GM21360 (cell line): Measurements from ENCODE around the gene CST11.
"Not testable (repeated sequence)": the region's sequence is repeated elsewhere in the genome, so short reads cannot be mapped to it uniquely, and the experiment has no call there.

Experiments
- ATAC-seq: cut with Tn5 transposase; IDR thresholded peaks from one replicate; pipeline ENCODE4 v1.9.1; 2021; ENCODE audit warnings: mild to moderate bottlenecking, moderate library complexity; ENCODE audit not compliant: unreplicated experiment

The CST11 gene

GRCh38 chr20:23452776-23453175, at the start of gene CST11:
TSS of gene CST11 (minus strand) at chr20:23452876. CDS start at chr20:23452811, 65 bp downstream.
- ATAC-seq, result no peak

GRCh38 chr20:23501926-23502325, 49.2 kb upstream of the CST11 start:
- ATAC-seq, result no peak

- no peak for ATAC-seq
Observed at GRCh38 chr20:23497536-23497935, 44.9 kb upstream of the CST11 start.

- no peak for ATAC-seq
Observed at GRCh38 chr20:23493172-23493772, 40.6 kb upstream of the CST11 start.

DNA sequence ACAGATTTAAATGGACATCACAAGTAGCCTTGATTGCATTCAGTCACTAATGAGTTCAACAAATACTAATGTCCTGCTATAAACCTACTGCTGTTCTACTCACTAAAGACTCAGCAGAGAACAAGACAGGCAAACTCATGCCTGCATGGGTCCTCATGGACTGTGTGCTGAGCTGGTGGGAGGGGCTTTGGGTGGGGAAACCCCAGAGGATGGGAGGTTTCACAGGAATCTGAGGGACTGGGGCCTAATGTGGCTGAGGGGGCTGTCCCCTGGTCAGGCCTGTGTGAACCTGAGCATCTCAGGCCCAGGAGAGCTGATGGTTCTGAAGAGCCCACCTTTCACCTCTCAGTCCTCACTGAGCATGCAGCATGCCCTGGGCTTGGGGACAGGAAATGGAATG, 39.6 kb upstream of the CST11 start:
- no peak for ATAC-seq

- ATAC-seq, result no peak
Observed at GRCh38 chr20:23490817-23491216, 38.1 kb upstream of the CST11 start, which contains the start of gene CST8. TSS of gene CST8 (plus strand) at chr20:23491117. CDS start at chr20:23491668, 551 bp downstream.

- no peak for ATAC-seq
Observed at GRCh38 chr20:23488996-23489395, 36.3 kb upstream of the CST11 start.

GRCh38 chr20:23488470-23488869, 35.8 kb upstream of the CST11 start:
- ATAC-seq, result no peak

DNA sequence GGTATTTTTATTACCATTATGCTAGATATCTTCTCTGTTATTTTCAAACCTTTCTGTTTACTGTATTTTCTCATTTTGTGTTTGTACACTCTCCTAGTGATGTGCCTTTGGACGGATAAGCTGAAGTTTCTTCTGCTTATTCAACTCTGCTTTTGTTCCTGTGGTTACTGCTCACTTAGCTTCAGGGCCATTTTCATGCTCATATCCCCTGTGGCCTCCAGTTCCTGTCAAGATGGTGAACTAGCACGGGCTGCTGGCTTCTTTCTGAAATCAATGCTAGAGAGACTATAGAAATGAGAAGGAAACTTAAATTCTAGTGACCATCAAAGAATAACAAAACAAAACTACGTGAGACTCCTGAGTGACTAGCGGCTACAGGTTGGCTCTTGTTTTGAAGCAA, 31.4 kb upstream of the CST11 start:
- no peak for ATAC-seq

DNA sequence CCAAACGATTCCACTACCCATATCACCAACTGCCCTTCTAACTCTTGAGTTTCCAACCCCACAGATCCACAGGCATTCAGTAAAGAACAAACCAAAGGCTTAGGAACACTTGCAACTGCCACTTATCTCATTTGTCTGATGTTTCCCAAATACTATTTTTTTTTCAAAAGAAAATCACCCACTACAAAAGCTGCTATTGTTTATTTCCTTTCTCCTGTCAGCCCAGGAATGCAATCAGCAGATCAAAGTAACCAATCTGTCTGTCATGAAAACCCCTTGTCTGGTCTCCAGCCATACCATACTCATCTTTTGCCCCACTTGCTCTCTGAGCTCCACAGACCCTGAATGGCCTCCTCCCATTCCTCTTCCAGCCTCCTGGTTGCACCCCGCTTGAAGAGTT, 29.5 kb upstream of the CST11 start:
- ATAC-seq, result no peak

DNA sequence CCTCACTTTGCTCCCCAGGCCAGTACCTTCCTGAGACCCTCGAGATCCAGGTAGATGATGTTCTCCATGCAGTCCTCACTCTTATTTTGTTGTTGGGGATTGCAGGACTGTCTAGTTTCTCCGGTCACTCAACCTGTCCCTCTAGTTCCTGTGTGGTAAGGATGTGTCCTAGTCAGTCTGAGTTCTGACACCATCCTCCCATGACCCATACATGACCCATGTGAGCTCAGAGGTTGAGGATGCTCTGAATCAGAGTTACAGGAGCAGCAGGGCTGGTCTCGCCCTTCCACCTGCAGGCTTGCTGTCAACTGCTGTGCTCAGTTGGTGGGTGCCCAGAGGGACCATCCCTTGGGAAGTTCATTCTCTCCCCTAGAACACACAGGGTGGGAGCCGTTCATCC, 26.4 kb upstream of the CST11 start:
- no peak for ATAC-seq

GRCh38 chr20:23477223-23477622, 24.5 kb upstream of the CST11 start:
- no peak for ATAC-seq

DNA sequence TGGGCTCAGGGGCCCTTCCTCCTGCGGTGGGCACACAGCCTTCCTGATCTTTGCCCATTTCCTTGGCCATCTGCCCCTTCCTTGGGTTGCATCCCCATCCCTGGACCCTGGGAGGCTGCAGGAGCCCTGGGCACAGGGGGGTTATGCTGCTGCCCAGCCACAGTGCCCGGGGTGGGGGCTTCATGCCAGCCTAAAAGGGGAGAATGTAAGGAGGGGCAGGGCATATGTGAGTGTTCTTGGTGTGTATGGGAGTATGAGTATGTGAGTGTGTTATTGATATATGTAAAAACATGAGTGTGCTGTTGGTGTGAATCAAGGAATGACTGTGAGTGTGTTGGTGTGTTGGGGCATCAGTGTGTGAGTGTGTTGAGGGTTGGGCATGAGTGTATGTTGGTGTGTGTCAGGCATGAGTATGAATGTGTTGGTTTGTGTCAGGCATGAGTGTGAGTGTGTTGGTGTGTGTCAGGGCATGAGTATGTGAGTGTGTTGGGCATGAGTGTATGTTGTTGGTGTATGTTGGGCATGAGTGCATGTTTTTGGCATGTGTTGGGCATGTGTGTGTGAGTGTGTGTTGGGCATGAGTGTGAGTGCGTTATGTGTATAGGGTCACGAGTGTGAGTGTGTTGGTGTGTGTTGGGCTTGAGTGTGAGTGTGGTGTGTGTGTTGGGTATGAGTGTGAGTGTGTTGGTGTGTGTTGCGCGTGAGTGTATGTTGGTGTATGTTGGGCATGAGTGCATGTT, 23.5 kb upstream of the CST11 start:
- no peak for ATAC-seq

DNA sequence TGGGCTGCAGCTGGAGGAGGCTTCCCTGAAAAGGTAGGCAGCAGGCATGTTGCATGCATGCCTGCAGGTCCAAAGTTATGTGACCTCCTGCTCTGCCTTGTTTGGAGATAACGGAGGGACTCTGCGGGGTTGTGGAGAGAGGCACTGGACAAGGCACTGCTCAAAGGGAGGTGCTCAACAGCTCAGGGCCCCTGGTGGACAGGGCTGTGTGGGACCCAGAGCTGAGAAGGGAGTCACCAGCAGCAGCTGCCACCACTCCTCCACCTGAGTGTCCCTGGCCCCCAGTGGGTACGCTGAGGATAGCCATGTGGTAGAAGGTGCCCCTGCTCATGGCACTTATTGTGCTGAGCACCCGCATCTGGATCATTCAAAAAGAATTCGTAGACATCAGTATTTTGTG, 22.7 kb upstream of the CST11 start:
- no peak for ATAC-seq

DNA sequence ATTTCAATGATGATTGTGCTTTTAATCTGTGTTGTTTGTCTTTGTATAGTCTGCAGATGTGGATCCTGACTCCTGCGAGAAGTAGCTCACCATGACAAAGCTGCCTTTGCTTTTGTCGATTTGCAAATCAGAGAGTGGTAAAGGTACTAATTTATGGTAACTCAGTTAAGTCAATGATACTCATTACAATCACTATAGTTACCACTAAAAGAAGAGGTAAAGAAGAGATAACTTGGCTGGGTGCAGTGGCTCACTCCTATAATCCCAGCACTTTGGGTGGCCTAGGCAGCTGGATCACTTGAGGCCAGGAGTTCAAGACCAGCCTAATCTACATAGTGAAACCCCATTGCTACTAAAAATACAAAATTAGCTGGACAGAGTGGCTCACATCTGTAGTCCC, 20.6 kb upstream of the CST11 start:
- not testable (repeated sequence) for ATAC-seq

GRCh38 chr20:23472306-23472705, 19.6 kb upstream of the CST11 start:
- ATAC-seq, result not testable (repeated sequence)

- ATAC-seq, result not testable (repeated sequence)
Observed at GRCh38 chr20:23466961-23467360, 14.3 kb upstream of the CST11 start.

- ATAC-seq, result no peak
Observed at GRCh38 chr20:23461180-23461579, 8.5 kb upstream of the CST11 start.

GRCh38 chr20:23459461-23460150, 6.9 kb upstream of the CST11 start:
- no peak for ATAC-seq

- no peak for ATAC-seq
Observed at GRCh38 chr20:23456873-23457272, 4.2 kb upstream of the CST11 start.

GRCh38 chr20:23456409-23456808, 3.7 kb upstream of the CST11 start:
- ATAC-seq, result no peak

DNA sequence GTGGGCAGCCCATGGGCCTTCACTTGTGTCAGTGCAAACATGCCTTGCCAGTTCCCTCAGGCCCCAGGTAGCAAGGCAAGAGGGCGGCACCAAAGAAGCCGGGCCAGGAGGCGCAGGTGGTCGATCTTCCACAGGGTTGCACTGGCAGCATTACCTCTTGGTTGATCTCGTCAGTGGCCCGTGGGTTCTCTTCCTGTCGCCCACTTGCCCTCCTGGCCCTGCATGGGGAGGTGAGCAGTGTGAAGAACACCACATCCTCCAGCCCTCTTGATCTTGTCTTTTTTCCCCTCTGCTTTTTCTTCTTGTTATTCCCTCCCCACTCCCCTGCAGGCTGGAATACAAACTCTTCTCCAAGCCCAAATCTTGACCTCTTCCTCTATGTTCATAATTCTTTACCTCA, 3.0 kb upstream of the CST11 start:
- ATAC-seq, result no peak
